Measurements from ENCODE around the gene ATP6V1G3. TPM values are rescaled to one million over a fixed set of nuclear protein-coding genes. Genes with fewer than 3 reads are reported as not detected.

The ATP6V1G3 gene
- total RNA-seq, 1 donor from 2014 or later, result not detected

- no peak for TF ChIP-seq CTCF (IDR thresholded peaks at IDR 0.05; ENCODE audit: insufficient read depth, low read length, poor library complexity, severe bottlenecking)
- DNase-seq (ENCODE audit: low read depth), result no peak
- Histone ChIP-seq H3K27me3 (ENCODE audit: control insufficient read depth, insufficient read depth, low read length) (no peaks in the 10 kb centered on the region), H3K36me3 (ENCODE audit: control insufficient read depth, insufficient read depth, low read length) (no peaks in the 10 kb centered on the region), H3K4me3 (ENCODE audit: low read depth, low read length) (no peak overlapping the region)
Measured at GRCh38 chr1:198541737-198542136, 1.3 kb upstream of the ATP6V1G3 start.

- no peak for TF ChIP-seq CTCF (IDR thresholded peaks at IDR 0.05; ENCODE audit: insufficient read depth, low read length, poor library complexity, severe bottlenecking)
- Histone ChIP-seq H3K4me3 (ENCODE audit: low read depth, low read length) (no peak overlapping the region), H3K36me3 (ENCODE audit: control insufficient read depth, insufficient read depth, low read length) (no peaks in the 10 kb centered on the region), H3K27me3 (ENCODE audit: control insufficient read depth, insufficient read depth, low read length) (no peaks in the 10 kb centered on the region)
- DNase-seq (ENCODE audit: low read depth), result no peak
Measured at GRCh38 chr1:198538579-198539364, 1.7 kb downstream of the ATP6V1G3 start.

- DNase-seq (ENCODE audit: low read depth), result no peak
- Histone ChIP-seq H3K4me3 (ENCODE audit: low read depth, low read length) (no peak overlapping the region), H3K27me3 (ENCODE audit: control insufficient read depth, insufficient read depth, low read length) (no peaks in the 10 kb centered on the region), H3K36me3 (ENCODE audit: control insufficient read depth, insufficient read depth, low read length) (no peaks in the 10 kb centered on the region)
- TF ChIP-seq CTCF (IDR thresholded peaks at IDR 0.05; ENCODE audit: insufficient read depth, low read length, poor library complexity, severe bottlenecking), result no peak
Measured at GRCh38 chr1:198535631-198536030, 4.8 kb downstream of the ATP6V1G3 start.

- no peak for TF ChIP-seq CTCF (IDR thresholded peaks at IDR 0.05; ENCODE audit: insufficient read depth, low read length, poor library complexity, severe bottlenecking)
- H3K36me3 ChIP-seq (ENCODE audit: control insufficient read depth, insufficient read depth, low read length), result no peaks in the 10 kb centered on the region
- no peak for DNase-seq (ENCODE audit: low read depth)
- no peak overlapping the region for H3K4me3 ChIP-seq (ENCODE audit: low read depth, low read length)
- no peaks in the 10 kb centered on the region for H3K27me3 ChIP-seq (ENCODE audit: control insufficient read depth, insufficient read depth, low read length)
Measured at GRCh38 chr1:198534548-198535418, 5.7 kb downstream of the ATP6V1G3 start.

- H3K4me3 ChIP-seq (ENCODE audit: low read depth, low read length), result no peak overlapping the region
- no peaks in the 10 kb centered on the region for H3K36me3 ChIP-seq (ENCODE audit: control insufficient read depth, insufficient read depth, low read length)
- no peak for DNase-seq (ENCODE audit: low read depth)
- H3K27me3 ChIP-seq (ENCODE audit: control insufficient read depth, insufficient read depth, low read length), result no peaks in the 10 kb centered on the region
- TF ChIP-seq CTCF (IDR thresholded peaks at IDR 0.05; ENCODE audit: insufficient read depth, low read length, poor library complexity, severe bottlenecking), result no peak
Measured at GRCh38 chr1:198531891-198532290, 8.6 kb downstream of the ATP6V1G3 start.

All from kidney epithelial cell (primary cell).